HEK293 (cell line): ENCODE data around the gene CMIP.
A peak's percentile ranks its signal among the peaks of the same experiment; 100 is the strongest.

ENCODE experiments used
- CTCF ChIA-PET: fragments of 350-600 bp; formaldehyde crosslinking; extraction: SDS; loops from one replicate; lab custom pipeline; 2021; ENCODE audit warnings: antibody characterized with exemption; lab: Yijun Ruan, JAX
- POLR2A ChIA-PET: fragments of 300-600 bp; formaldehyde crosslinking; extraction: SDS; loops from one replicate; lab custom pipeline; 2020; ENCODE audit warnings: antibody characterized with exemption, inconsistent platforms; lab: Yijun Ruan, JAX
- H3K27ac ChIP-seq: fragments of 200-500 bp; sonication (Bioruptor generic); 2 replicates; pipeline ENCODE4 v1.5.1; 2014; ENCODE audit warnings: low read depth, low read length, control low read depth, inconsistent platforms; ENCODE audit errors: extremely low read depth
- H3K36me3 ChIP-seq, 2 experiments: fragments of 200-500 bp in 1 of 2; sonication (Bioruptor generic) in 1 of 2; 1 replicate in 1 of 2; 2 replicates in 1 of 2; pipeline ENCODE4 v1.5.1; 2014 to 2017; ENCODE audit warnings: inconsistent platforms in 2 of 2, low read length in 2 of 2; ENCODE audit not compliant: control insufficient read depth in 2 of 2, insufficient read depth in 1 of 2
- H3K4me1 ChIP-seq: fragments of 200-500 bp; sonication (Bioruptor generic); 2 replicates; pipeline ENCODE4 v1.5.1; 2014; ENCODE audit warnings: mild to moderate bottlenecking, low read length, inconsistent platforms; ENCODE audit not compliant: control insufficient read depth, insufficient read depth
- H3K4me3 ChIP-seq: 2 replicates; pipeline ENCODE4 v1.5.1; 2011; ENCODE audit warnings: low read depth, mild to moderate bottlenecking, control low read depth, low read length, moderate library complexity
- H3K9me3 ChIP-seq: fragments of 200-500 bp; sonication (Bioruptor generic); 2 replicates; pipeline ENCODE4 v1.5.1; 2014; ENCODE audit warnings: low read depth, low read length, inconsistent platforms; ENCODE audit not compliant: control insufficient read depth, insufficient read depth
- BCL11B ChIP-seq: fragments of 450-650 bp; formaldehyde crosslinking; IDR thresholded peaks from 2 replicates; pipeline ENCODE4 v1.5.1; 2016; ENCODE audit warnings: low read depth, missing biosample characterization, missing genetic modification characterization
- EGR2 ChIP-seq: fragments of 450-650 bp; formaldehyde crosslinking; IDR thresholded peaks from 2 replicates; pipeline ENCODE4 v1.5.1; 2016; ENCODE audit warnings: low read depth, missing biosample characterization, missing genetic modification characterization
- MYNN ChIP-seq: fragments of 450-650 bp; formaldehyde crosslinking; IDR thresholded peaks from 2 replicates; pipeline ENCODE4 v1.5.1; 2016; ENCODE audit warnings: missing biosample characterization, missing genetic modification characterization, borderline replicate concordance
- PRDM1 ChIP-seq: fragments of 450-650 bp; formaldehyde crosslinking; IDR thresholded peaks from 2 replicates; pipeline ENCODE4; 2016; ENCODE audit warnings: missing biosample characterization, missing genetic modification characterization
- SETDB1 ChIP-seq: IDR thresholded peaks from one replicate; pipeline ENCODE4 v1.6.1; 2017; ENCODE audit warnings: mild to moderate bottlenecking, low read length, moderate library complexity, mixed read lengths; ENCODE audit not compliant: insufficient read length
- ZBTB8A ChIP-seq: fragments of 450-650 bp; formaldehyde crosslinking; IDR thresholded peaks from 2 replicates; pipeline ENCODE4 v1.5.1; 2016; ENCODE audit warnings: missing biosample characterization, missing genetic modification characterization
- ZNF121 ChIP-seq: fragments of 450-650 bp; formaldehyde crosslinking; IDR thresholded peaks from 2 replicates; pipeline ENCODE4 v1.5.1; 2016; ENCODE audit warnings: missing biosample characterization, missing genetic modification characterization
- ZNF510 ChIP-seq: fragments of 450-650 bp; formaldehyde crosslinking; IDR thresholded peaks from 2 replicates; pipeline ENCODE4 v1.5.1; 2018; ENCODE audit warnings: mild to moderate bottlenecking, missing genetic modification characterization, missing biosample characterization; ENCODE audit not compliant: insufficient replicate concordance
- ZNF548 ChIP-seq: fragments of 450-650 bp; formaldehyde crosslinking; IDR thresholded peaks from 2 replicates; pipeline ENCODE4 v1.5.1; 2016; ENCODE audit warnings: missing biosample characterization, missing genetic modification characterization
- ZNF626 ChIP-seq: fragments of 450-650 bp; sonication (Bioruptor Pico); formaldehyde crosslinking; IDR thresholded peaks from 2 replicates; pipeline ENCODE4 v1.5.1; 2018; ENCODE audit warnings: missing biosample characterization, missing genetic modification characterization, inconsistent platforms
- ZNF654 ChIP-seq: fragments of 450-650 bp; formaldehyde crosslinking; IDR thresholded peaks from 2 replicates; pipeline ENCODE4 v1.5.1; 2016; ENCODE audit warnings: low read depth, missing biosample characterization, missing genetic modification characterization
- ZNF701 ChIP-seq: fragments of 450-650 bp; formaldehyde crosslinking; IDR thresholded peaks from 2 replicates; pipeline ENCODE4 v1.5.1; 2016; ENCODE audit warnings: missing biosample characterization, missing genetic modification characterization
- ZNF777 ChIP-seq: fragments of 450-650 bp; formaldehyde crosslinking; IDR thresholded peaks from 2 replicates; pipeline ENCODE4 v1.5.1; 2017; ENCODE audit warnings: missing biosample characterization, missing genetic modification characterization, borderline replicate concordance
- TF ChIP-seq, protein P1 (sequence below): fragments of 450-650 bp; formaldehyde crosslinking; IDR thresholded peaks from 2 replicates; pipeline ENCODE4 v1.5.0; 2017; ENCODE audit warnings: missing biosample characterization, missing genetic modification characterization, borderline replicate concordance
- TF ChIP-seq, protein P2 (sequence below): fragments of 450-650 bp; formaldehyde crosslinking; IDR thresholded peaks from 2 replicates; pipeline ENCODE4 v1.5.1; 2016; ENCODE audit warnings: missing biosample characterization, missing genetic modification characterization, borderline replicate concordance
- TF ChIP-seq, protein P3 (sequence below): fragments of 450-650 bp; formaldehyde crosslinking; IDR thresholded peaks from 2 replicates; pipeline ENCODE4 v1.5.1; 2016; ENCODE audit warnings: missing biosample characterization, missing genetic modification characterization
- TF ChIP-seq, protein P4 (sequence below): fragments of 450-650 bp; formaldehyde crosslinking; IDR thresholded peaks from 2 replicates; pipeline ENCODE4 v1.5.1; 2016; ENCODE audit warnings: missing biosample characterization, missing genetic modification characterization
- TF ChIP-seq, protein P5 (sequence below): fragments of 450-650 bp; formaldehyde crosslinking; IDR thresholded peaks from 2 replicates; pipeline ENCODE4 v1.5.1; 2016; ENCODE audit warnings: missing biosample characterization, missing genetic modification characterization

Gene CMIP

DNA sequence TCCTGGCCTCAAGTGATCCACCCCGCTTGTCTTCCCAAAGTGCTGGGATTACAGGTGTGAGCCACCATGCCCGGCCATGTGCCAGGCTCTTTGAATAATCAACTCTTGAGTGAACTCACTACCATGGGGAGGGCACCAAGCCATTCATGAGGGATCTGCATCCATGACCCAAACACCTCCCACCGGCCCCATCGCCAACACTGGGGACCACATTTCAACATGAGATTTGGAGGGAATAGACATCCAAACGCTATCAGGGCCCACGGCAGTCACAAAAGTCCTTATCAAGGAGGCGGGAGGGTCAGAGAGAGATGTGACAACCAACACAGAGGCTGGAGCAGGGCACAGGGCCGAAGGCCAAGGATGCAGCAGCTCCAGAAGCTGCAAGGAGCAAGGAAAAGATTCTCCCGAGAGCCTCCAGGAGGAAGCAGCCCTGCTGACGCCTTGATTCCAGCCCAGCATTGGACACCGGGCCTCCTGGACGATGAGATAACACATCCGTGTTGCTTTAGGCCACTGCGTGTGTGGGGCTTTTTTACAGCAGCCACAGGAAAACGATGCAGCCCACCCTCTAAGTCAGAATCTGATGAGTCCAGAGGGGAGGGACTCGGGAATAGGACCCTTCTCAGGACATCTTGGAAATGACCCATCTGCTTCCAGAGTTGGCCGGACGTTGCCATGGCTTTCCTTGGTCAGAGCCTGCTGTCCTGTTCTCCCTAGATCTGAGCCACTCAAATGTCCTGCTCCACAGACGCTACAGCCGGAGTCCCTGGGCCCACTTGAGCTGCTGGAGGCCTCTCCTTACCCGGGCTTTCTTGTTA lies 47.3 kb upstream of the CMIP start (continued):
- TF ChIP-seq, protein P1, sequence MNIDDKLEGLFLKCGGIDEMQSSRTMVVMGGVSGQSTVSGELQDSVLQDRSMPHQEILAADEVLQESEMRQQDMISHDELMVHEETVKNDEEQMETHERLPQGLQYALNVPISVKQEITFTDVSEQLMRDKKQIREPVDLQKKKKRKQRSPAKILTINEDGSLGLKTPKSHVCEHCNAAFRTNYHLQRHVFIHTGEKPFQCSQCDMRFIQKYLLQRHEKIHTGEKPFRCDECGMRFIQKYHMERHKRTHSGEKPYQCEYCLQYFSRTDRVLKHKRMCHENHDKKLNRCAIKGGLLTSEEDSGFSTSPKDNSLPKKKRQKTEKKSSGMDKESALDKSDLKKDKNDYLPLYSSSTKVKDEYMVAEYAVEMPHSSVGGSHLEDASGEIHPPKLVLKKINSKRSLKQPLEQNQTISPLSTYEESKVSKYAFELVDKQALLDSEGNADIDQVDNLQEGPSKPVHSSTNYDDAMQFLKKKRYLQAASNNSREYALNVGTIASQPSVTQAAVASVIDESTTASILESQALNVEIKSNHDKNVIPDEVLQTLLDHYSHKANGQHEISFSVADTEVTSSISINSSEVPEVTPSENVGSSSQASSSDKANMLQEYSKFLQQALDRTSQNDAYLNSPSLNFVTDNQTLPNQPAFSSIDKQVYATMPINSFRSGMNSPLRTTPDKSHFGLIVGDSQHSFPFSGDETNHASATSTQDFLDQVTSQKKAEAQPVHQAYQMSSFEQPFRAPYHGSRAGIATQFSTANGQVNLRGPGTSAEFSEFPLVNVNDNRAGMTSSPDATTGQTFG (tag by site-specific recombination) = no peak
- TF ChIP-seq BCL11B (tag by site-specific recombination) (no peak), EGR2 (tag by site-specific recombination) (no peak)

DNA sequence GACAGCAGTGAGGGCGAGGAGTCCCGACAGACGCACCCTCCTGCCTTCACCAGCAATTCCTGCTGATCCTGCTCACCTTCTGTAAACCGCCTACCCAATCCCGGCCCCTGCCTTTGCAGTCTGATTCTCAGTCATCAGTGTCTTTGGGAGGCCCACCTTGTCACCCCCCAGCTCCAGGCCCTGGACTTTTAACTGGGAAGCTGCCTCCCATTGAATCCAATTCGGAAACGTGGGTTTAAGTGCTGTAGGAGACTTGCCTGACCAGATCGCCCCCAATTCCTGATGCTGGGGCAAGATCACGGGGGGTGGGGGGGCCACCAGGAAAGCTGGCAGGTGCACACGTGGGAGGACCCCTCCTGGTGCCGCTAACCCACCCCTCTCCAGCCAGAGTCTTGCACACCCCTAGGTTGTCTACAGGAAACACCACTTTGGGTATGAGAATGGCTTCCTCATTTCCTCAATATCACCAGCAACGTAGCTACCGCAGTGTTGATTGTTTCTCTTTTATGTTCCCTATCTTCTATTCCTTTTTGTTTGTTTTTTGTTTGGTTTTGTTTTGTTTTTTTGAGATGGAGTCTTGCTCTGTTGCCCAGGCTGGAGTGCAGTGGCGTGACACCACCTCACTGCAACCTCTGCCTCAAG lies 46.6 kb upstream of the CMIP start:
- POLR2A ChIA-PET = no interaction called here

DNA sequence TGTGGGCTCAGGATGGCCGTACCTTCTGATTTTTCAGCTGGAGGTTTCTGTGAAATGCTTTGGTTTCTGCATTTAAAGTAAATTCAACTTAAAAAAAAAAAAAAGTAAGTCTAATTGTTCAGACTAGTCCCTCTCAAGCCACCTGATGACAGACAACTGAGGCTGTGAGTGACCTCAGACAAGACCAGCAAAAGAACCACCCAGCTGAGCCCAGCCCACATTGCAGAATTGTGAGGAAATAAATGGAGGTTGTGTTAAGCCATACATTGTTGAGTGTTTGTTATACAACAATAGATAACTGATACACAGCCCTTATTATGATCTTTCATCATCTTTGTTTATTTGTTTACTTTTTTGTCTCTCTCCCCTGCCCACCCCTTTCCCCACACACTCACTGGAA lies 44.7 kb upstream of the CMIP start:
- no peak overlapping the region for H3K27ac ChIP-seq
- no peaks in the 10 kb centered on the region for H3K9me3 ChIP-seq
- POLR2A ChIA-PET = no interaction called here
- no peaks in the 10 kb centered on the region for H3K36me3 ChIP-seq
- CTCF ChIA-PET = no interaction called here
- H3K4me3 ChIP-seq = no peak overlapping the region
- H3K4me1 ChIP-seq = no peaks in the 10 kb centered on the region; the same call in 1 of the 2 replicates
- TF ChIP-seq, protein P2, sequence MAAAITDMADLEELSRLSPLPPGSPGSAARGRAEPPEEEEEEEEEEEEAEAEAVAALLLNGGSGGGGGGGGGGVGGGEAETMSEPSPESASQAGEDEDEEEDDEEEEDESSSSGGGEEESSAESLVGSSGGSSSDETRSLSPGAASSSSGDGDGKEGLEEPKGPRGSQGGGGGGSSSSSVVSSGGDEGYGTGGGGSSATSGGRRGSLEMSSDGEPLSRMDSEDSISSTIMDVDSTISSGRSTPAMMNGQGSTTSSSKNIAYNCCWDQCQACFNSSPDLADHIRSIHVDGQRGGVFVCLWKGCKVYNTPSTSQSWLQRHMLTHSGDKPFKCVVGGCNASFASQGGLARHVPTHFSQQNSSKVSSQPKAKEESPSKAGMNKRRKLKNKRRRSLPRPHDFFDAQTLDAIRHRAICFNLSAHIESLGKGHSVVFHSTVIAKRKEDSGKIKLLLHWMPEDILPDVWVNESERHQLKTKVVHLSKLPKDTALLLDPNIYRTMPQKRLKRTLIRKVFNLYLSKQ (tag by site-specific recombination) = no peak
- TF ChIP-seq MYNN (tag by site-specific recombination) (no peak), ZNF777 (tag by site-specific recombination) (no peak), ZNF626 (no peak), ZBTB8A (tag by site-specific recombination) (no peak), ZNF510 (tag by site-specific recombination) (peak; percentile 47), ZNF654 (tag by site-specific recombination) (no peak), SETDB1 (peak; percentile 68), PRDM1 (no peak)
- TF ChIP-seq, protein P3, sequence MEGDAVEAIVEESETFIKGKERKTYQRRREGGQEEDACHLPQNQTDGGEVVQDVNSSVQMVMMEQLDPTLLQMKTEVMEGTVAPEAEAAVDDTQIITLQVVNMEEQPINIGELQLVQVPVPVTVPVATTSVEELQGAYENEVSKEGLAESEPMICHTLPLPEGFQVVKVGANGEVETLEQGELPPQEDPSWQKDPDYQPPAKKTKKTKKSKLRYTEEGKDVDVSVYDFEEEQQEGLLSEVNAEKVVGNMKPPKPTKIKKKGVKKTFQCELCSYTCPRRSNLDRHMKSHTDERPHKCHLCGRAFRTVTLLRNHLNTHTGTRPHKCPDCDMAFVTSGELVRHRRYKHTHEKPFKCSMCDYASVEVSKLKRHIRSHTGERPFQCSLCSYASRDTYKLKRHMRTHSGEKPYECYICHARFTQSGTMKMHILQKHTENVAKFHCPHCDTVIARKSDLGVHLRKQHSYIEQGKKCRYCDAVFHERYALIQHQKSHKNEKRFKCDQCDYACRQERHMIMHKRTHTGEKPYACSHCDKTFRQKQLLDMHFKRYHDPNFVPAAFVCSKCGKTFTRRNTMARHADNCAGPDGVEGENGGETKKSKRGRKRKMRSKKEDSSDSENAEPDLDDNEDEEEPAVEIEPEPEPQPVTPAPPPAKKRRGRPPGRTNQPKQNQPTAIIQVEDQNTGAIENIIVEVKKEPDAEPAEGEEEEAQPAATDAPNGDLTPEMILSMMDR (tag by site-specific recombination) = no peak
- TF ChIP-seq, protein P4, sequence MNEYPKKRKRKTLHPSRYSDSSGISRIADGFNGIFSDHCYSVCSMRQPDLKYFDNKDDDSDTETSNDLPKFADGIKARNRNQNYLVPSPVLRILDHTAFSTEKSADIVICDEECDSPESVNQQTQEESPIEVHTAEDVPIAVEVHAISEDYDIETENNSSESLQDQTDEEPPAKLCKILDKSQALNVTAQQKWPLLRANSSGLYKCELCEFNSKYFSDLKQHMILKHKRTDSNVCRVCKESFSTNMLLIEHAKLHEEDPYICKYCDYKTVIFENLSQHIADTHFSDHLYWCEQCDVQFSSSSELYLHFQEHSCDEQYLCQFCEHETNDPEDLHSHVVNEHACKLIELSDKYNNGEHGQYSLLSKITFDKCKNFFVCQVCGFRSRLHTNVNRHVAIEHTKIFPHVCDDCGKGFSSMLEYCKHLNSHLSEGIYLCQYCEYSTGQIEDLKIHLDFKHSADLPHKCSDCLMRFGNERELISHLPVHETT (tag by site-specific recombination) = no peak
- TF ChIP-seq, protein P5, sequence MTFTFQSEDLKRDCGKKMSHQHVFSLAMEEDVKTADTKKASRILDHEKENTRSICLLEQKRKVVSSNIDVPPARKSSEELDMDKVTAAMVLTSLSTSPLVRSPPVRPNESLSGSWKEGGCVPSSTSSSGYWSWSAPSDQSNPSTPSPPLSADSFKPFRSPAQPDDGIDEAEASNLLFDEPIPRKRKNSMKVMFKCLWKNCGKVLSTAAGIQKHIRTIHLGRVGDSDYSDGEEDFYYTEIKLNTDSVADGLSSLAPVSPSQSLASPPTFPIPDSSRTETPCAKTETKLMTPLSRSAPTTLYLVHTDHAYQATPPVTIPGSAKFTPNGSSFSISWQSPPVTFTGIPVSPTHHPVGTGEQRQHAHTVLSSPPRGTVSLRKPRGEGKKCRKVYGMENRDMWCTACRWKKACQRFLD = no peak

More for the DNA sequence above, 46.6 kb upstream of the CMIP start:
- Histone ChIP-seq H3K27ac (no peak overlapping the region), H3K4me1 (no peaks in the 10 kb centered on the region), H3K36me3 (no peaks in the 10 kb centered on the region), H3K9me3 (no peaks in the 10 kb centered on the region), H3K4me3 (no peak overlapping the region)
- CTCF ChIA-PET = interaction anchor here (0.6 kb wide), 1 partner anchor 530 kb away, joined by 3 read pairs; no protein-coding TSS in a partner anchor
- TF ChIP-seq ZNF548 (tag by site-specific recombination) = no peak
- TF ChIP-seq ZNF701 (tag by site-specific recombination) = no peak
- no peak for TF ChIP-seq ZNF121 (tag by site-specific recombination)
